GM19397 (cell line): ENCODE data around the gene TOX2.

Experiments used
- ATAC-seq: cut with Tn5 transposase; IDR thresholded peaks from one replicate; pipeline ENCODE4 v1.9.1; 2021; ENCODE audit warnings: mild to moderate bottlenecking, moderate library complexity; ENCODE audit not compliant: unreplicated experiment

TOX2 gene

GRCh38 chr20:43994486-43995100 lies 79.9 kb downstream of the TOX2 start:
- no peak for ATAC-seq

DNA sequence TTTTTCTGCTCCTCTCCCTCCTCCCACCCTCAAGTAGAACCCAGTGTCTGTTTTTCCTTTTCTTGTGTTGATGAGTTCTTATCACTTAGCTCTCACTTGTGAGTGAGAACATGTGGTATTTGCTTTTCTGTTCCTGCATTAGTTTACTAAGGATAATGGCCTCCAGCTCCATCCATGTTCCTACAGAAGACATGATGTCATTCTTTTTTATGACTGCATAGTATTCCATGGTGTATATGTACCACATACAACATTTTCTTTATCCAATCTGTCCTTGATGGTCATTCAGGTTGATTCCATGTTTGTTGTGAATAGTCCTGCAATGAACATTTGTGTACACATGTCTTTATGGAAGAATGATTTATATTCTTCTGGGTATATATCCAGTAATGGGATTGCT lies 81.0 kb downstream of the TOX2 start:
- ATAC-seq, result no peak

- no peak for ATAC-seq
Measured at GRCh38 chr20:43996240-43996930, 81.7 kb downstream of the TOX2 start.

GRCh38 chr20:43999848-44000247 lies 85.2 kb downstream of the TOX2 start:
- no peak for ATAC-seq

DNA sequence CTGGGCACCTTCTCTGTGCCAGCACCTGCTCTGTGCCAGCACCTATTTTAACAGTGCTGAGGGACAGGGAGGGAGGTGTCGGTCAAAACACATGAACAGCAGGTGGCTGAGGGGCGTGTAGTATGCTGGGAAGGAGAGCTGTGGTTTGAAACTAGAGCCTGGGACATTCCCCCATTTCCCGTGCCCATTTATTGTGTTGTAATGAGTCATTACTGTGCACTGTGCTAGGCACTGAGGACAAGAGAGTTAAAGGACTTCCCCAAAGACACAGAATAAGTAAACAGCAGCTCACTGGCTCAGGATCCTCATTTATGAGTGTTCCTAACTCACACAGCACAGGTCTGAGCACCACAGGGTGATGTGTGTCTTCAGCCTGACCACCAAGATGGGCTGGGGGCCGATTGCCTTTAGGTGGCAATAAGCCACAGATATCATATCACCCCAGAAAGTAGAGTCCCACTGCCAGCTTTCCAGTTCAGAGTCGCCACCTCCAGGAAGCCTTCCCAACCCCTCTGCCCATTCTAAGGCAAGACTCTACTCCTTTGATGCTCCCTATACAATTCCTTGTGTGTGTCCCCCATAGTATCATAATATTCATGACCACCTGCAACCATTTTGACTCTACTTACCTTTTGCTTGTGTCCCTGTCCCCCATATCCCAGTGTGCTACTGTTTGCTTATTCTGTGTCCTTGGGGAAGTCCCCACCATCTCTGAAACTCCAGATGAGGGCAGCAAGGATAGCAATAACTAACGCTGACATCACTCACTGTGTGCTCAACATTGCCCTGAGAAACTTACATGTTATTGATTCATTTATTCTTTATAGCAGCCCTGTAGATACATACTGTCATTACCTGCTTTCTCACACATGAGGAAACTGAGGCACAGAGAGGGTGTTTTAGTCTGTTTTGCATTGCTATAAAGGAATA lies 87.3 kb downstream of the TOX2 start:
- ATAC-seq, result no peak

DNA sequence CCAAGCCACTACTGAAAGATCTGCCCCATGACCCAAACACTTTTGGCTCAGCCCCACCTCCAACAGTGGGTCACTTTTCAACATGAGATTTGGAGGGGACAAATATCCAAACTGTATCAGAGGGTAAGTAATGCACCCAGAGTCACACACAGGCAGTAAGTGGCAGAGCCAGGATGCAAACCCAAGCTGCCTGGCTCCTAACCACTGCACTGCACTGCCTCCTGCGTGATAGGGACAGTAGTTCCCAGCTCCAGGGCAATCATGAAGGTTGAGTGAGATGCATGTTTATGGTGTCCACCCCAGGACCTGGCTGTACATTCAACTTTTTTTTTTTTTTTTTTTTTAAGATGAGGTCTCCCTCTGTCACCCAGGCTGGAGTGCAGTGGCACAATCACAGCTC lies 88.2 kb downstream of the TOX2 start:
- ATAC-seq, result no peak

GRCh38 chr20:44003609-44004008 lies 89.0 kb downstream of the TOX2 start:
- no peak for ATAC-seq

- ATAC-seq, result no peak
Measured at GRCh38 chr20:44004306-44004915, 89.8 kb downstream of the TOX2 start.

GRCh38 chr20:44005661-44006060 lies 91.0 kb downstream of the TOX2 start:
- ATAC-seq, result no peak

DNA sequence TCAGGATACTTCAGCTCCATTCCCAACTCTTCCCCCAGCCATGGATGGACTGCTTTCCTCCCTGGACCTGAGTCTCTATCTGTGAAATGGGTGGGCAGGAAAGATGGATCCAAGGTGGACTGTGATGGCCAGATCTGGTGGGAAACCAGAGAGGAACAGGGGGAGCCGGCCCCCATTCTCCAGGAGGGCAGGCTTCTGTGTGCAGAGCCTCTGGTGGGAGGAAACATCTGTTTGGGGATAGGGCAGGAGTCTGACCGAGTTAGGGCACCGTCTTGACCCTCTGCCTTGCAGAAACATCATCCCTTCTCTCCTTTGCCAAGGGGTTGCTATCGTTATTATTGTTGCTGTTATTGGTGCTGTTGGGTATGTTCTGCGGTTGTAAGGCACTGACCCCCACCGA lies 91.5 kb downstream of the TOX2 start:
- no peak for ATAC-seq

GRCh38 chr20:44006578-44006977 lies 91.9 kb downstream of the TOX2 start:
- ATAC-seq, result no peak

DNA sequence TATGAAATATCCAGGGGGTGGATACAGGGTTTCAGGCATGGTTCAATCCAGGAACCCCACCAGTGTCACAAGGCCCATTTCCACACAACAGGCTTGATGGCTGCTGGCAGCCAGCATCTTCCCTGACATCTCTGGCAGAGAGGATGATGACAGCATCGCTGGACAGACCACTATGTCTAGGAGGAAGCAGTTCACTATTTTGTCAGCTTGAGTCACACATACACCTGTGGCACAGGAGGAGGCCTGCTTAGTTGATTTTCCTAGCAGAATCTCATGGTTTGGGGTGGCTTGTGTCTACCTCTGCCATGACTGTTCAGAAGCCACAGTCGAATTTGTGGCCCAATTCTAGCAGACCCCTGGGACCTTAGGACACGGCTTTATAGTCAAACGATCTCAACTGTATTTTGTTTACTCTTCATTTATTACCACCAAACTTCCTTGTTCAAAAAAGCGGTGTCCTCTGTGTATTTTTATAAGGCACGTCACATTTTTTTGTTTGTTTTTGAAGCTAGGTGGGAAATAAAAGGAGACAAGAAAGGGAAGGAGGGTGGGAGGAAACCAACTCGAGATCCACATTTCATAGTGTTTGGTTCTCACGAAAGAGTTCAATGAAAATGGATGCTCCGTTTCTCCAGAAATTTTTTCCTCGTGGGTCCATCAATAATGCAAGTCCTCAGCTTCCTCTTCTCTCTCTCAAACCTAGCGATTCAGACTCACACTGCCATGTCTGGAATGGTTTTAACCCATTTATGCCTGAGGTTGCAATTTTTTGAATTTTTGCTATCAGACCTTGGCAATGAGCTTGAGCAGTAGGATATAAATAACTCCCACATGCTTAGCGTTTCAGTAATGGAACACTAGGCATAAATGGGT lies 94.4 kb downstream of the TOX2 start:
- no peak for ATAC-seq

DNA sequence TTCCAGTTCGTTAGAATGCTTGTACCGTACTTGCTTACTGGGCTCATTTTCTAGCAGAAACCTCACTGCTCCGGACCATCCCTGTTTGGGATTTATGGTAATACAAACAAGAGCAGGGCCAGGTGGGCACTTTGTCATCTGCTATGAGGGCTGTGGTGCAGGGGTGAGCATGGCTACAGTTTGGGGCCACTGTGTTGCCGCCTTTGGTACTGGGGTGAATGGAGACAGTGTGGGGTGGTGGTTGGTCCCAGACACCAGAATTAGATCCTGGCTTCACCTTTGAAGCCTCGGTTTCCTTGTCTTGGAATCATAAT lies 95.0 kb downstream of the TOX2 start:
- no peak for ATAC-seq

- no peak for ATAC-seq
Measured at GRCh38 chr20:44010162-44010704, 95.6 kb downstream of the TOX2 start.

GRCh38 chr20:44011251-44011940 lies 96.7 kb downstream of the TOX2 start:
- no peak for ATAC-seq

DNA sequence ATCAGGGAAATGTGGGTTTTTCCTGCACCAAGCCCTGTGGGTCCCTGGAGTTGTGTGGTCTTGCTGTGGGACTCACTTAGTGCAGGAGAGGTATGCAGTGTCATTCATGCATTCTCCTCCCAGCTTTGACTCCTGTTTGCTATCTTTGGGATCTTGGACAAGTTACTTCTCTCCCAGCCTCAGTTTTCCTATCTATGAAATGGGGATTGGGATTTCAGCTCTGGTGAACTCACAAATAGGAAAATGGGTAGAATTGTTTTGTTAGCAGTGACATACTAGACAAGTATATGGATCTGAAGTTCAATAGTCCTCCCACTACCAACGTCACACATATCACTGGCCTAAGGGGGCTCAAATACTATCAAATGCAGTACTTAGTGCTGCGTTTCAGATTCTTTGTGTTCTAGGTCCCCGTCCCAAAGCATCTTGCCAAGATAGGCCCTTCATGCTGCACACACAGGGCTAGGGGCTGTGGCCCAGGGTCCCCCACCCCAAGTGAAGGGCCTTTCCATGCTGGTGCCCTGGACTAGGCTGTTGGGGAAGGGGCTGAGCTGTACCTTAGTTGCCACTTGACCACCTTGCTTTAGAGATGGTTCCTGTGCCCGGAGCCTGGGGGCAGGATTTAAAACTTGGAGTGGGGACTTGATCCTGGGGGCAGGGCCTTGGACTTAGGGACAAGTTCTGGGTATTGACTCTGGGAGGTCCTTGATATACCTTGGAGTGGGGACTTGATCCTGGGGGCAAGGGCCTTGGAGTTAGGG lies 98.0 kb downstream of the TOX2 start:
- ATAC-seq, result no peak

DNA sequence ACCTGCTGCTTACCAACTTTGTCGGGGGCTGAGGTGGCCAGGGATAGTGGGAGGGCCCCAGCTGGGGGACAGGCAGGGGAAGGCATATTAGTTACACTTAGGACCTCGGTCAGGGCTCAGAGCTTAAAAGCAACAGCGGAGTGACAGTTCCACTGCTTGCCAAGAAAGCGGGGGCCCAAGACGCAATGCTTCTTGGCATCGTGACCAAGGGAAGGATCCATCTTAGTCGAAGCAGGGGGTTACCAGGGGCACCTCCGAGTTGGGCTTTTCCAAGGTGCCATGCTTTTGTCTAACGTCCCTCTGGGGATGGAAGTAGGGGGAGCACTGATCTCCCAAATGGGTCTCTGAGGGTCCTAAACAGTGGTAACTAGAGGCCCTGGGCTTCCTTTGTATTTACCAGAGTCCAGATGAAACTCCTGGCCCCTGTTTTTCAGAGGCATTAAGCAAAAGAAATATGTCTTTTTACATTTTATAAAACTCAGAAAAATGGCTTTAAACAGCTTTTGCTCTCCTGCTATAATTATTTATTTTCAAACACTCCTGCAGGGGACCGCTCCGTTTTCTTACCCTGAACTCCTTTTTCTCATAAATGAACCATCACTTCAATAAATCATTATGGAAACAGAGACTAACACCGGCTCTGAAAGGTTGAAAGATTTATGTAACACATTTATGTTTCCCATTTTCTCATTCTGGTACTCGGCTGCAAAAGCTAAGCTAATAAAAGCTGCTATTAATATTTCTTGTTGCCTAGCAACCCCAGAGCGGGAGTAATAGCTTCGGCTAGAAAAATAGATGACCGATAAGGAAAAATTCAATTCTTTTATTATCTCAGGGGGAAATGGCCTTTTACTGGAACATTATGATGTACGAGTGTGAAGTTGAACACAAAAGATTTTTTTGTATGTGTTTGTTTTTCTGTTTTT lies 100.4 kb downstream of the TOX2 start:
- no peak for ATAC-seq

GRCh38 chr20:44015733-44016103 lies 101.1 kb downstream of the TOX2 start:
- no peak for ATAC-seq
